Psoas muscle (tissue), 8 donors: ENCODE results near the gene STAT1. TPM values are rescaled to one million over a fixed set of nuclear protein-coding genes. Genes with fewer than 3 reads are reported as not detected.

Source experiments
- ATAC-seq, 4 donors: fragments of 200-7000 bp; cut with Tn5 transposase; one replicate each; pipeline ENCODE4 v1.9.1; 2020; ENCODE audit warnings: moderate library complexity in 3 of 4, mild to moderate bottlenecking in 2 of 4
- DNase-seq, 2 donors: peaks; one replicate each; pipeline ENCODE4 v3.0.0-alpha.2; 2020
- H3K27ac ChIP-seq: fragments of 200-600 bp; one replicate; pipeline ENCODE4 v1.8.0; 2022
- H3K27me3 ChIP-seq, 3 donors: fragments of 200-600 bp in 1 of 3; one replicate each; pipeline versions ENCODE4 v1.6.1 to v1.8.0; 2013 to 2022; ENCODE audit warnings: low read length in 2 of 3, mild to moderate bottlenecking in 2 of 3, moderate library complexity in 1 of 3; ENCODE audit not compliant: insufficient read depth in 3 of 3
- H3K36me3 ChIP-seq, 2 donors: fragments of 200-600 bp in 1 of 2; one replicate each; pipeline versions ENCODE4 v1.6.1 to v1.8.0; 2013 to 2022; ENCODE audit warnings: low read depth in 1 of 2, mild to moderate bottlenecking in 1 of 2, moderate library complexity in 1 of 2; ENCODE audit not compliant: insufficient read depth in 1 of 2
- H3K4me1 ChIP-seq: fragments of 200-600 bp; one replicate; pipeline ENCODE4 v1.8.0; 2022
- H3K4me3 ChIP-seq: fragments of 200-600 bp; one replicate; pipeline ENCODE4 v1.8.0; 2022; ENCODE audit warnings: mild to moderate bottlenecking
- H3K9me3 ChIP-seq: fragments of 200-600 bp; one replicate; pipeline ENCODE4 v1.8.0; 2022
- CTCF ChIP-seq: fragments of 200-600 bp; IDR thresholded peaks from one replicate; pipeline ENCODE4 v1.8.0; 2022; ENCODE audit warnings: antibody characterized with exemption
- WGBS, 3 donors: extraction: QIAGEN DNeasy Blood & Tissue Kit; methylation state at CpG; one replicate each; pipeline versions ENCODE4 v1.1.6 to v1.1.7; 2013; 5-methylcytosine and 5-hydroxymethylcytosine counted together
- intact Hi-C, 2 donors: fragments of 100-400 bp; cut with DNase I; formaldehyde crosslinking; loops; one replicate each; pipeline versions ENCODE4 v1.11.0 to v1.14.2; 2022
- polyA plus RNA-seq, 3 donors: library from polyadenylated mRNA; stranded (reverse); fragments of 200-250 nt; gene quantifications; one replicate each; pipeline ENCODE4 v1.2.3, GENCODE V29; 2013
- total RNA-seq, 4 donors: library from RNA; stranded (reverse); fragmentation: NEBNext Ultra II Directional in 2 of 4; extraction: Animal tissue kit (Norgen Biotek cat#: 25700) in 2 of 4; gene quantifications; one replicate each; pipeline versions ENCODE4 v1.2.1 to v1.2.4, GENCODE V29; 2021 to 2023
- donor health status: healthy with polysubstance abuse.
- donor health status: DM: no; HTN: no; CAD: no; lungs with moderate emphysema.
- donor health status: Bipolar disorder and iron deficiency.
- donor health status: healthy.
- donor health status: DM: yes; HTN: yes; CAD: no.
- donor health status: DM: no; HTN: no; CAD: no.
- donor health status: DM: no; HTN: no; CAD: no.
- donor health status: DM: yes; HTN: yes; CAD: no.

Gene STAT1
- total and polyA plus RNA-seq, 7 donors: 14.2 to 49.0 (median 33.2) TPM

GRCh38 chr2:190933361-190933760, 80.6 kb downstream of the STAT1 start:
- Histone ChIP-seq H3K36me3 (peaks cover 0 to 45% of the 10 kb centered on the region in 2 donors), H3K4me1 (peaks cover 2% of the 10 kb centered on the region), H3K4me3 (no peak overlapping the region), H3K9me3 (no peaks in the 10 kb centered on the region), H3K27ac (no peak overlapping the region), H3K27me3 (no peaks in the 10 kb centered on the region)
- intact Hi-C loops: no loop called here
- no peak for DNase-seq
- ATAC-seq: no peak
- TF ChIP-seq CTCF: no peak

- peaks cover 0 to 54% of the 10 kb centered on the region in 2 donors for H3K36me3 ChIP-seq
- DNase-seq (no peak), ATAC-seq (no peak)
- H3K27ac ChIP-seq: no peak overlapping the region
- intact Hi-C loops: no loop called here
- H3K9me3 ChIP-seq: no peaks in the 10 kb centered on the region
- TF ChIP-seq CTCF: no peak
- no peak overlapping the region for H3K4me3 ChIP-seq
- no peaks in the 10 kb centered on the region for H3K27me3 ChIP-seq
- no peaks in the 10 kb centered on the region for H3K4me1 ChIP-seq
- WGBS, 3 donors: 84% methylated on average over 1 of the region's 1 CpG
These were observed 81.5 kb downstream of the STAT1 start for GRCh38 chr2:190932514-190932913.

GRCh38 chr2:190930411-190930810, 83.6 kb downstream of the STAT1 start:
- no peak for TF ChIP-seq CTCF
- no peaks in the 10 kb centered on the region for H3K27me3 ChIP-seq
- peaks cover 0 to 75% of the 10 kb centered on the region in 2 donors for H3K36me3 ChIP-seq
- no peaks in the 10 kb centered on the region for H3K9me3 ChIP-seq
- DNase-seq (no peak), ATAC-seq (no peak)
- no peak overlapping the region for H3K27ac ChIP-seq
- H3K4me1 ChIP-seq: no peaks in the 10 kb centered on the region
- intact Hi-C loops: no loop called here
- 81 to 92% (median 81%) methylated on average over 3 of the region's 3 CpGs for WGBS, 3 donors
- no peak overlapping the region for H3K4me3 ChIP-seq

GRCh38 chr2:190929919-190930318, 84.1 kb downstream of the STAT1 start:
- Histone ChIP-seq H3K9me3 (no peaks in the 10 kb centered on the region), H3K4me1 (no peaks in the 10 kb centered on the region), H3K27me3 (no peaks in the 10 kb centered on the region), H3K27ac (no peak overlapping the region), H3K4me3 (no peak overlapping the region), H3K36me3 (peaks cover 0 to 80% of the 10 kb centered on the region in 2 donors)
- ATAC-seq (no peak), DNase-seq (no peak)
- WGBS, 3 donors: 92 to 97% (median 94%) methylated on average over 7 of the region's 7 CpGs
- intact Hi-C loops: loop anchor here in 1 of 2 donors (5.0 kb wide), 2 partner anchors 48 to 62 kb away; partner anchors contain the start of gene GLS
- no peak for TF ChIP-seq CTCF

GRCh38 chr2:190927301-190927700, 86.7 kb downstream of the STAT1 start:
- intact Hi-C loops: loop anchor here in 1 of 2 donors (5.0 kb wide), 2 partner anchors 45 to 65 kb away; partner anchors contain the start of gene GLS
- Histone ChIP-seq H3K27ac (no peak overlapping the region), H3K36me3 (peaks cover under 1 to 98% of the 10 kb centered on the region in 2 donors), H3K27me3 (no peaks in the 10 kb centered on the region), H3K4me3 (no peak overlapping the region), H3K4me1 (no peaks in the 10 kb centered on the region), H3K9me3 (no peaks in the 10 kb centered on the region)
- DNase-seq: no peak
- no peak for ATAC-seq
- 90 to 97% (median 94%) methylated on average over 2 of the region's 2 CpGs for WGBS, 3 donors
- no peak for TF ChIP-seq CTCF
